Astrocyte (in vitro differentiated cells and primary cell): ENCODE results near the gene ADCY2.

Source experiments
- CTCF ChIP-seq: IDR thresholded peaks from 2 replicates; pipeline ENCODE4 v1.5.1; 2011; ENCODE audit warnings: low read depth, mild to moderate bottlenecking, inconsistent platforms, low read length, moderate library complexity; ENCODE audit not compliant: insufficient read depth
- EZH2 ChIP-seq: IDR thresholded peaks from 2 replicates; pipeline ENCODE4 v1.6.1; 2012; ENCODE audit warnings: mild to moderate bottlenecking, low read length, inconsistent platforms; ENCODE audit not compliant: insufficient read depth

GRCh38 chr5:7813007-7813406, 417.1 kb downstream of the ADCY2 start:
- TF ChIP-seq CTCF (no peak), EZH2 (no peak)
